ENCODE results near the gene SPRYD4.
"Not testable (repeated sequence)": the region's sequence is repeated elsewhere in the genome, so short reads cannot be mapped to it uniquely, and the experiment has no call there.

SPRYD4 gene

GRCh38 chr12:56510786-56511185 is 42.4 kb downstream of the SPRYD4 start:
- H3K36me3 ChIP-seq (ENCODE audit: control insufficient read depth, insufficient read depth, low read length), result no peaks in the 10 kb centered on the region
- no peak overlapping the region for H3K9ac ChIP-seq (ENCODE audit: low read length)
- no peak overlapping the region for H3K4me3 ChIP-seq (ENCODE audit: low read length)
- no peaks in the 10 kb centered on the region for H3K9me3 ChIP-seq (ENCODE audit: control insufficient read depth, low read length)
- H3K4me1 ChIP-seq (ENCODE audit: control insufficient read depth, insufficient read depth, low read length), result no peaks in the 10 kb centered on the region
- H3K27me3 ChIP-seq (ENCODE audit: control insufficient read depth, insufficient read depth, low read length), result no peaks in the 10 kb centered on the region

- H3K4me3 ChIP-seq (ENCODE audit: low read length); H3K36me3 ChIP-seq (ENCODE audit: control insufficient read depth, insufficient read depth, low read length); H3K9ac ChIP-seq (ENCODE audit: low read length): not testable (repeated sequence)
Measured at GRCh38 chr12:56514014-56514318, 45.6 kb downstream of the SPRYD4 start.

GRCh38 chr12:56517854-56518253 is 49.5 kb downstream of the SPRYD4 start:
- Histone ChIP-seq H3K4me1 (ENCODE audit: control insufficient read depth, insufficient read depth, low read length) (peaks cover 9% of the 10 kb centered on the region), H3K27me3 (ENCODE audit: control insufficient read depth, insufficient read depth, low read length) (no peaks in the 10 kb centered on the region), H3K9ac (ENCODE audit: low read length) (no peak overlapping the region), H3K36me3 (ENCODE audit: control insufficient read depth, insufficient read depth, low read length) (no peaks in the 10 kb centered on the region), H3K9me3 (ENCODE audit: control insufficient read depth, low read length) (no peaks in the 10 kb centered on the region), H3K4me3 (ENCODE audit: low read length) (no peak overlapping the region)

More at GRCh38 chr12:56514014-56514318, 45.6 kb downstream of the SPRYD4 start:
- not testable (repeated sequence) for H3K4me1 ChIP-seq (ENCODE audit: control insufficient read depth, insufficient read depth, low read length); H3K27me3 ChIP-seq (ENCODE audit: control insufficient read depth, insufficient read depth, low read length); H3K9me3 ChIP-seq (ENCODE audit: control insufficient read depth, low read length)

DNA sequence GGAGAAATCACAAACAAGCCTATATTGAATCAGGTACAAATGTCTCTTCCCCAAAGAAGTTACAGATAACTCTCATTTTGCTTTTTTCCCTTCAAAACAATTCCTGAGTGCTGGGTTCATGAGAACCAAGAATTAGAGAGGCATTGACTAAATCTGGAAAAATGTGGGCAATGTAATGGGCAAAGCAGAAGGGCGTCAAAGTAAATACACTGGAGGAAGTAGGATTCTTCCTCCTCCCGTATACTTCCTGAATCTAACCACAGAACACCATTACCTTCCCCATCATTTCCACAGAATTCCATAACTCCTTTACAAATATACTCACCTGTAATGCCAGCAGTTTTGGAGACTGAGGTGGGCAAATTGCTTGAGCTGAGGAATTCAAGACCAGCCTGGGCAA is 50.2 kb downstream of the SPRYD4 start:
- no peaks in the 10 kb centered on the region for H3K36me3 ChIP-seq (ENCODE audit: control insufficient read depth, insufficient read depth, low read length)
- H3K4me1 ChIP-seq (ENCODE audit: control insufficient read depth, insufficient read depth, low read length), result peaks cover 11% of the 10 kb centered on the region
- no peaks in the 10 kb centered on the region for H3K9me3 ChIP-seq (ENCODE audit: control insufficient read depth, low read length)
- no peak overlapping the region for H3K4me3 ChIP-seq (ENCODE audit: low read length)
- no peaks in the 10 kb centered on the region for H3K27me3 ChIP-seq (ENCODE audit: control insufficient read depth, insufficient read depth, low read length)
- no peak overlapping the region for H3K9ac ChIP-seq (ENCODE audit: low read length)

- peaks cover 11% of the 10 kb centered on the region for H3K4me1 ChIP-seq (ENCODE audit: control insufficient read depth, insufficient read depth, low read length)
- H3K9ac ChIP-seq (ENCODE audit: low read length), result no peak overlapping the region
- no peak overlapping the region for H3K4me3 ChIP-seq (ENCODE audit: low read length)
Measured at GRCh38 chr12:56520048-56520447, 51.7 kb downstream of the SPRYD4 start.

DNA sequence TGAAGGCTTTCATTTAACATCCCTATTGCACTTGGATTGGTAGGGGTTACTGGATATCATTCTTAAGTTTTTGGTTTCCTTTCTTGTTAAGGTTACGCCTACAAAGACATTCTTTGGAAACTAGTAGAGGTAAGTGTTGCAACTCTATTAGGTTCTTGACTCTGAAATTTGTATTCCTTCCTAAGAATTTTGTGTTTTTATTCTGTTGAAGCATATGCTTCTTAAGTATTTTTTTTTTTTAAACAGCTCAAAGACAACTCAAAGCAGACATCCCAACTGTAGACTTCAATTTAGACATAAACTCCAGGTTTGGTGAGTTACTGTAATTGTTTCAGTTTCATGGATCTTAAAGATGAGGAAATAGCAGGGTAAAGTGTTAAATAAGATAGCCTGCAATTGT is 52.1 kb downstream of the SPRYD4 start:
- H3K36me3 ChIP-seq (ENCODE audit: control insufficient read depth, insufficient read depth, low read length), result no peaks in the 10 kb centered on the region
- no peaks in the 10 kb centered on the region for H3K9me3 ChIP-seq (ENCODE audit: control insufficient read depth, low read length)
- no peak overlapping the region for H3K9ac ChIP-seq (ENCODE audit: low read length)
- H3K27me3 ChIP-seq (ENCODE audit: control insufficient read depth, insufficient read depth, low read length), result no peaks in the 10 kb centered on the region
- H3K4me1 ChIP-seq (ENCODE audit: control insufficient read depth, insufficient read depth, low read length), result peaks cover 11% of the 10 kb centered on the region
- no peak overlapping the region for H3K4me3 ChIP-seq (ENCODE audit: low read length)

More at GRCh38 chr12:56520048-56520447, 51.7 kb downstream of the SPRYD4 start:
- H3K27me3 ChIP-seq (ENCODE audit: control insufficient read depth, insufficient read depth, low read length), result no peaks in the 10 kb centered on the region
- H3K9me3 ChIP-seq (ENCODE audit: control insufficient read depth, low read length), result no peaks in the 10 kb centered on the region
- no peaks in the 10 kb centered on the region for H3K36me3 ChIP-seq (ENCODE audit: control insufficient read depth, insufficient read depth, low read length)

GRCh38 chr12:56521209-56521589 is 52.8 kb downstream of the SPRYD4 start:
- Histone ChIP-seq H3K4me1 (ENCODE audit: control insufficient read depth, insufficient read depth, low read length) (peaks cover 11% of the 10 kb centered on the region), H3K36me3 (ENCODE audit: control insufficient read depth, insufficient read depth, low read length) (no peaks in the 10 kb centered on the region), H3K4me3 (ENCODE audit: low read length) (peak overlapping the region; percentile 73), H3K9me3 (ENCODE audit: control insufficient read depth, low read length) (no peaks in the 10 kb centered on the region), H3K27me3 (ENCODE audit: control insufficient read depth, insufficient read depth, low read length) (no peaks in the 10 kb centered on the region), H3K9ac (ENCODE audit: low read length) (peak overlapping the region; percentile 81)

GRCh38 chr12:56521590-56522371 is 53.4 kb downstream of the SPRYD4 start, which contains the start of gene RBMS2:
Gene RBMS2, plus strand, starts transcription at chr12:56521820. Its CDS starts 204 bp downstream, at chr12:56522024.
- H3K9me3 ChIP-seq (ENCODE audit: control insufficient read depth, low read length), result no peaks in the 10 kb centered on the region
- peaks cover 11% of the 10 kb centered on the region for H3K4me1 ChIP-seq (ENCODE audit: control insufficient read depth, insufficient read depth, low read length)
- H3K4me3 ChIP-seq (ENCODE audit: low read length), result peak within 1 kb of the TSS; percentile 73
- H3K9ac ChIP-seq (ENCODE audit: low read length), result peak within 1 kb of the TSS; percentile 81
- H3K36me3 ChIP-seq (ENCODE audit: control insufficient read depth, insufficient read depth, low read length), result no peaks in the 10 kb centered on the region
- H3K27me3 ChIP-seq (ENCODE audit: control insufficient read depth, insufficient read depth, low read length), result no peaks in the 10 kb centered on the region

DNA sequence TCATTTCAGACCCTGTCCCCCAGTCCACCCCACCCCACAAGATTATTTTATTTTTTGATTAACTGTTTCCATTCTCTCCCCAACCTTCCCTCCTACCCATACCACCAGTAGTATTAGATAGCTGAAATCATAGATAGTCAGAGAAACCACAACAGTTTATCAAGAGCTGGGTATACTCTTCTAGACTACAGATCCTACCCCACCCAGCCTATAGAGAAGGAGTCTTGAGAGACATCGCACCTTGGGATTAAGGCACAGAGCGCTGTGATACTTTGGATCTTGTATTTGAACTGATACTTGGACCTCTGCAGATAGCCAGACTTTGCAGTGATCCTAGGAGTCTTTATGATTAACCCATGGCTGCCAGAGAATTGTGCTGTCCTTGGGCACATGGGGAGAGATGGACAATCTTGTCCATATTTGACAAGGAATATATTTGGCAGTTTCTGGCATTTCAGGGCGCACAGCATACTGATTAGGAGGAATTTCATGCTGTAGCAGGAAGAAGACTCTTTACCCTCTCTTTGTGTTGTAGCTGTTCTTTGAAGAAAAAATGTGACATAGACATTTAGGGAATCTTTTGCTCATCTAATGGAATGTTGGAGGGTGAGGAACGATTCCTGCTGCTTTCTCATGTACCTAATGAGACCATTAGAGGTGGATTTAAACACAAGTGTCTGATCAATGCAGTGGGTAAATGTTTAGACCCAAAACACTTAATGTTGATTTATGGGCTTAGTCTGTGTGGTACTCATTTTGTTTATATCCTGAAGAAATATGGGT is 54.2 kb downstream of the SPRYD4 start:
- Histone ChIP-seq H3K36me3 (ENCODE audit: control insufficient read depth, insufficient read depth, low read length) (no peaks in the 10 kb centered on the region), H3K27me3 (ENCODE audit: control insufficient read depth, insufficient read depth, low read length) (no peaks in the 10 kb centered on the region), H3K9me3 (ENCODE audit: control insufficient read depth, low read length) (no peaks in the 10 kb centered on the region), H3K9ac (ENCODE audit: low read length) (peak overlapping the region; percentile 81), H3K4me3 (ENCODE audit: low read length) (peak overlapping the region; percentile 73), H3K4me1 (ENCODE audit: control insufficient read depth, insufficient read depth, low read length) (peaks cover 15% of the 10 kb centered on the region)

- no peak overlapping the region for H3K4me3 ChIP-seq (ENCODE audit: low read length)
- H3K4me1 ChIP-seq (ENCODE audit: control insufficient read depth, insufficient read depth, low read length), result peaks cover 4% of the 10 kb centered on the region
- no peak overlapping the region for H3K9ac ChIP-seq (ENCODE audit: low read length)
- H3K36me3 ChIP-seq (ENCODE audit: control insufficient read depth, insufficient read depth, low read length), result no peaks in the 10 kb centered on the region
- H3K27me3 ChIP-seq (ENCODE audit: control insufficient read depth, insufficient read depth, low read length), result no peaks in the 10 kb centered on the region
- no peaks in the 10 kb centered on the region for H3K9me3 ChIP-seq (ENCODE audit: control insufficient read depth, low read length)
Measured at GRCh38 chr12:56528846-56529245, 60.5 kb downstream of the SPRYD4 start.
